GM23338 (cell line): ENCODE data around the gene UPK1A. TPM values are rescaled to one million over a fixed set of nuclear protein-coding genes. Genes with fewer than 3 reads are reported as not detected.

Experiments used
- ATAC-seq: fragments of 200-7000 bp; cut with Tn5 transposase; 3 replicates; pipeline ENCODE4 v1.9.1; 2020
- DNase-seq: peaks from one replicate; pipeline ENCODE4 v3.0.0-alpha.2; 2015; ENCODE audit warnings: low spot score
- H2AFZ ChIP-seq: fragments of 200-600 bp; sonication (generic); 2 replicates; pipeline ENCODE4 v1.8.0; 2016; ENCODE audit warnings: antibody characterized with exemption, mild to moderate bottlenecking, moderate library complexity
- H3F3A ChIP-seq: fragments of 200-600 bp; sonication (generic); replicated peaks from 2 replicates; pipeline ENCODE4 v1.8.0; 2017; ENCODE audit warnings: antibody characterized with exemption, mixed run types, low read depth
- H3K27ac ChIP-seq: fragments of 200-600 bp; sonication (generic); 2 replicates; pipeline ENCODE4 v1.6.1; 2016; ENCODE audit warnings: low read depth
- H3K27me3 ChIP-seq: fragments of 200-600 bp; sonication (generic); 2 replicates; pipeline ENCODE4 v1.8.0; 2016; ENCODE audit warnings: mild to moderate bottlenecking, mixed run types, moderate library complexity; ENCODE audit not compliant: insufficient read depth
- H3K36me3 ChIP-seq: fragments of 200-600 bp; sonication (generic); 2 replicates; pipeline ENCODE4 v1.8.0; 2016; ENCODE audit warnings: mild to moderate bottlenecking; ENCODE audit not compliant: insufficient read depth
- H3K4me1 ChIP-seq: fragments of 200-600 bp; sonication (generic); 2 replicates; pipeline ENCODE4 v1.8.0; 2016; ENCODE audit warnings: mild to moderate bottlenecking, moderate library complexity; ENCODE audit not compliant: insufficient read depth
- H3K4me2 ChIP-seq: fragments of 200-600 bp; sonication (generic); 2 replicates; pipeline ENCODE4 v1.7.1; 2017; ENCODE audit warnings: mixed run types
- H3K4me3 ChIP-seq: fragments of 200-600 bp; sonication (generic); 2 replicates; pipeline ENCODE4 v1.6.1; 2016; ENCODE audit warnings: mixed run types
- H3K79me2 ChIP-seq: fragments of 200-600 bp; sonication (generic); replicated peaks from 2 replicates; pipeline ENCODE4 v1.8.0; 2017; ENCODE audit warnings: mild to moderate bottlenecking; ENCODE audit not compliant: insufficient read depth
- H3K9me2 ChIP-seq: fragments of 200-600 bp; sonication (generic); 2 replicates; pipeline ENCODE4 v1.8.0; 2017; ENCODE audit not compliant: insufficient read depth
- H4K20me1 ChIP-seq: fragments of 200-600 bp; sonication (generic); replicated peaks from 2 replicates; pipeline ENCODE4 v1.8.0; 2017; ENCODE audit warnings: mild to moderate bottlenecking; ENCODE audit not compliant: insufficient read depth
- H3K27ac Mint-ChIP-seq: 2 replicates; pipeline ENCODE4 v1.8.0; 2020; ENCODE audit warnings: inconsistent platforms, mild to moderate bottlenecking, moderate library complexity, mixed read lengths
- H3K27me3 Mint-ChIP-seq: 3 replicates; pipeline ENCODE4 v1.8.0; 2022; ENCODE audit warnings: low read depth, mild to moderate bottlenecking, moderate library complexity, mixed read lengths, inconsistent platforms; ENCODE audit not compliant: insufficient read depth, poor library complexity
- H3K36me3 Mint-ChIP-seq: 3 replicates; pipeline ENCODE4 v1.8.0; 2021; ENCODE audit warnings: low read depth, mild to moderate bottlenecking, inconsistent platforms, moderate library complexity, mixed read lengths
- H3K4me1 Mint-ChIP-seq: 3 replicates; pipeline ENCODE4 v1.8.0; 2020; ENCODE audit warnings: mild to moderate bottlenecking, inconsistent platforms, mixed read lengths
- H3K4me3 Mint-ChIP-seq: 3 replicates; pipeline ENCODE4 v1.8.0; 2021; ENCODE audit warnings: moderate library complexity, mild to moderate bottlenecking, inconsistent platforms, mixed read lengths
- H3K9me3 Mint-ChIP-seq: 3 replicates; pipeline ENCODE4 v1.8.0; 2020; ENCODE audit warnings: moderate library complexity, mild to moderate bottlenecking, inconsistent platforms, mixed read lengths
- CREB1 ChIP-seq: fragments of 250-450 bp; sonication (Bioruptor Pico); IDR thresholded peaks from 2 replicates; pipeline ENCODE4 v1.5.0; 2020; ENCODE audit warnings: low read depth, mild to moderate bottlenecking, moderate library complexity
- EZH2 ChIP-seq: fragments of 200-600 bp; sonication (generic); IDR thresholded peaks from one replicate; pipeline ENCODE4 v1.8.0; 2017; ENCODE audit warnings: antibody characterized with exemption, mild to moderate bottlenecking, low read depth; ENCODE audit not compliant: unreplicated experiment
- EZH2phosphoT487 ChIP-seq: fragments of 200-600 bp; sonication (generic); IDR thresholded peaks from one replicate; pipeline ENCODE4 v1.8.1; 2018; ENCODE audit warnings: antibody characterized with exemption; ENCODE audit not compliant: unreplicated experiment
- JUNB ChIP-seq: IDR thresholded peaks from one replicate; pipeline ENCODE4 v1.6.1; 2016; ENCODE audit warnings: antibody characterized with exemption; ENCODE audit not compliant: unreplicated experiment
- NANOG ChIP-seq: IDR thresholded peaks from 2 replicates; pipeline ENCODE4 v1.6.1; 2016; ENCODE audit warnings: antibody characterized with exemption, borderline replicate concordance
- POLR2AphosphoS5 ChIP-seq: IDR thresholded peaks from 2 replicates; pipeline ENCODE4 v1.6.1; 2016; ENCODE audit warnings: antibody characterized with exemption, low read depth
- STAT1 ChIP-seq: IDR thresholded peaks from one replicate; pipeline ENCODE4 v1.6.1; 2016; ENCODE audit warnings: antibody characterized with exemption; ENCODE audit not compliant: unreplicated experiment
- ZNF114 ChIP-seq: fragments of 250-450 bp; sonication (Bioruptor Pico); IDR thresholded peaks from 2 replicates; pipeline ENCODE4 v1.5.0; 2020; ENCODE audit warnings: mild to moderate bottlenecking, moderate library complexity
- ZNF331 ChIP-seq: fragments of 250-450 bp; sonication (Bioruptor Pico); IDR thresholded peaks from 2 replicates; pipeline ENCODE4 v1.5.0; 2020; ENCODE audit warnings: low read depth, mild to moderate bottlenecking, moderate library complexity
- polyA plus RNA-seq: library from polyadenylated mRNA; unstranded; fragments of >200 nt; fragmentation: Nextera tagmentation; extraction: Ambion mirVana; gene quantifications from 2 replicates; pipeline ENCODE4 v1.2.1, GENCODE V29; 2016
- total RNA-seq: library from RNA; depleted of rRNA; stranded (reverse); fragments of >200 nt; shearing (Covaris generic); gene quantifications from 2 replicates; pipeline ENCODE4 v1.2.3, GENCODE V29; 2014
- TF ChIP-seq, protein P1 (sequence below): IDR thresholded peaks from 2 replicates; pipeline ENCODE4 v1.6.1; 2016; ENCODE audit warnings: antibody characterized with exemption
- TF ChIP-seq, protein P2 (sequence below): IDR thresholded peaks from one replicate; pipeline ENCODE4 v1.6.1; 2018; ENCODE audit warnings: antibody characterized with exemption; ENCODE audit not compliant: unreplicated experiment
- TF ChIP-seq, protein P3 (sequence below): fragments of 250-450 bp; sonication (Bioruptor Pico); IDR thresholded peaks from 2 replicates; pipeline ENCODE4 v1.5.0; 2020; ENCODE audit warnings: mild to moderate bottlenecking, moderate library complexity
- TF ChIP-seq, protein P4 (sequence below), 2 experiments: fragments of 200-600 bp in 1 of 2; sonication (generic) in 1 of 2; conservative IDR thresholded peaks; 2 replicates each; pipeline versions ENCODE4 v1.5.1 to v1.6.1; 2016 to 2017; ENCODE audit warnings: antibody characterized with exemption in 2 of 2, low read depth in 2 of 2, mild to moderate bottlenecking in 2 of 2, moderate library complexity in 1 of 2

Gene UPK1A
- total and polyA plus RNA-seq, 2 experiments from 2014 or later = 0.42 to 1.5 TPM

DNA sequence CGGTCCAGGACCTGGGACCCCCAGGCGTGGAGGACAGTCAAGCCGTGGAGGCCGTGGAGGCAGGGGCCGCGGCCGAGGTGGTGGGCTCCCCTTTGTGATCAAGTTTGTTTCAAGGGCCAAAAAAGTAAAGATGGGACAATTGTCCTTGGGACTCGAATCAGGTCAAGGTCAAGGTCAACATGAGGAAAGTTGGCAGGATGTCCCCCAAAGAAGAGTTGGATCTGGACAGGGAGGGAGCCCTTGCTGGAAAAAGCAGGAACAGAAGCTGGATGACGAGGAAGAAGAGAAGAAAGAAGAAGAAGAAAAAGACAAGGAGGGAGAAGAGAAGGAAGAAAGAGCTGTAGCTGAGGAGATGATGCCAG lies 53.8 kb downstream of the UPK1A start:
- Histone ChIP-seq H3K4me1 (peaks cover 18% of the 10 kb centered on the region), H3K79me2 (peaks cover 21% of the 10 kb centered on the region), H3K27ac (no peak overlapping the region), H3K4me2 (no peak overlapping the region), H4K20me1 (peaks cover 11% of the 10 kb centered on the region), H3K4me3 (no peak overlapping the region), H2AFZ (no peak overlapping the region), H3K9me2 (no peaks in the 10 kb centered on the region), H3K36me3 (peaks cover 11% of the 10 kb centered on the region; the same call in 1 of the 2 replicates), H3K27me3 (no peaks in the 10 kb centered on the region), H3F3A (peaks cover 10% of the 10 kb centered on the region; the same call in 1 of the 2 replicates)
- no peak for TF ChIP-seq ZNF331 (CRISPR knock-in tag)
- TF ChIP-seq POLR2AphosphoS5 = no peak
- TF ChIP-seq JUNB = no peak
- TF ChIP-seq ZNF114 (CRISPR knock-in tag) = no peak
- TF ChIP-seq, protein P1, sequence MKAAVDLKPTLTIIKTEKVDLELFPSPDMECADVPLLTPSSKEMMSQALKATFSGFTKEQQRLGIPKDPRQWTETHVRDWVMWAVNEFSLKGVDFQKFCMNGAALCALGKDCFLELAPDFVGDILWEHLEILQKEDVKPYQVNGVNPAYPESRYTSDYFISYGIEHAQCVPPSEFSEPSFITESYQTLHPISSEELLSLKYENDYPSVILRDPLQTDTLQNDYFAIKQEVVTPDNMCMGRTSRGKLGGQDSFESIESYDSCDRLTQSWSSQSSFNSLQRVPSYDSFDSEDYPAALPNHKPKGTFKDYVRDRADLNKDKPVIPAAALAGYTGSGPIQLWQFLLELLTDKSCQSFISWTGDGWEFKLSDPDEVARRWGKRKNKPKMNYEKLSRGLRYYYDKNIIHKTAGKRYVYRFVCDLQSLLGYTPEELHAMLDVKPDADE = no peak
- TF ChIP-seq EZH2 = no peak
- TF ChIP-seq, protein P2, sequence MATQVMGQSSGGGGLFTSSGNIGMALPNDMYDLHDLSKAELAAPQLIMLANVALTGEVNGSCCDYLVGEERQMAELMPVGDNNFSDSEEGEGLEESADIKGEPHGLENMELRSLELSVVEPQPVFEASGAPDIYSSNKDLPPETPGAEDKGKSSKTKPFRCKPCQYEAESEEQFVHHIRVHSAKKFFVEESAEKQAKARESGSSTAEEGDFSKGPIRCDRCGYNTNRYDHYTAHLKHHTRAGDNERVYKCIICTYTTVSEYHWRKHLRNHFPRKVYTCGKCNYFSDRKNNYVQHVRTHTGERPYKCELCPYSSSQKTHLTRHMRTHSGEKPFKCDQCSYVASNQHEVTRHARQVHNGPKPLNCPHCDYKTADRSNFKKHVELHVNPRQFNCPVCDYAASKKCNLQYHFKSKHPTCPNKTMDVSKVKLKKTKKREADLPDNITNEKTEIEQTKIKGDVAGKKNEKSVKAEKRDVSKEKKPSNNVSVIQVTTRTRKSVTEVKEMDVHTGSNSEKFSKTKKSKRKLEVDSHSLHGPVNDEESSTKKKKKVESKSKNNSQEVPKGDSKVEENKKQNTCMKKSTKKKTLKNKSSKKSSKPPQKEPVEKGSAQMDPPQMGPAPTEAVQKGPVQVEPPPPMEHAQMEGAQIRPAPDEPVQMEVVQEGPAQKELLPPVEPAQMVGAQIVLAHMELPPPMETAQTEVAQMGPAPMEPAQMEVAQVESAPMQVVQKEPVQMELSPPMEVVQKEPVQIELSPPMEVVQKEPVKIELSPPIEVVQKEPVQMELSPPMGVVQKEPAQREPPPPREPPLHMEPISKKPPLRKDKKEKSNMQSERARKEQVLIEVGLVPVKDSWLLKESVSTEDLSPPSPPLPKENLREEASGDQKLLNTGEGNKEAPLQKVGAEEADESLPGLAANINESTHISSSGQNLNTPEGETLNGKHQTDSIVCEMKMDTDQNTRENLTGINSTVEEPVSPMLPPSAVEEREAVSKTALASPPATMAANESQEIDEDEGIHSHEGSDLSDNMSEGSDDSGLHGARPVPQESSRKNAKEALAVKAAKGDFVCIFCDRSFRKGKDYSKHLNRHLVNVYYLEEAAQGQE = no peak
- no peak for TF ChIP-seq NANOG
- TF ChIP-seq, protein P3, sequence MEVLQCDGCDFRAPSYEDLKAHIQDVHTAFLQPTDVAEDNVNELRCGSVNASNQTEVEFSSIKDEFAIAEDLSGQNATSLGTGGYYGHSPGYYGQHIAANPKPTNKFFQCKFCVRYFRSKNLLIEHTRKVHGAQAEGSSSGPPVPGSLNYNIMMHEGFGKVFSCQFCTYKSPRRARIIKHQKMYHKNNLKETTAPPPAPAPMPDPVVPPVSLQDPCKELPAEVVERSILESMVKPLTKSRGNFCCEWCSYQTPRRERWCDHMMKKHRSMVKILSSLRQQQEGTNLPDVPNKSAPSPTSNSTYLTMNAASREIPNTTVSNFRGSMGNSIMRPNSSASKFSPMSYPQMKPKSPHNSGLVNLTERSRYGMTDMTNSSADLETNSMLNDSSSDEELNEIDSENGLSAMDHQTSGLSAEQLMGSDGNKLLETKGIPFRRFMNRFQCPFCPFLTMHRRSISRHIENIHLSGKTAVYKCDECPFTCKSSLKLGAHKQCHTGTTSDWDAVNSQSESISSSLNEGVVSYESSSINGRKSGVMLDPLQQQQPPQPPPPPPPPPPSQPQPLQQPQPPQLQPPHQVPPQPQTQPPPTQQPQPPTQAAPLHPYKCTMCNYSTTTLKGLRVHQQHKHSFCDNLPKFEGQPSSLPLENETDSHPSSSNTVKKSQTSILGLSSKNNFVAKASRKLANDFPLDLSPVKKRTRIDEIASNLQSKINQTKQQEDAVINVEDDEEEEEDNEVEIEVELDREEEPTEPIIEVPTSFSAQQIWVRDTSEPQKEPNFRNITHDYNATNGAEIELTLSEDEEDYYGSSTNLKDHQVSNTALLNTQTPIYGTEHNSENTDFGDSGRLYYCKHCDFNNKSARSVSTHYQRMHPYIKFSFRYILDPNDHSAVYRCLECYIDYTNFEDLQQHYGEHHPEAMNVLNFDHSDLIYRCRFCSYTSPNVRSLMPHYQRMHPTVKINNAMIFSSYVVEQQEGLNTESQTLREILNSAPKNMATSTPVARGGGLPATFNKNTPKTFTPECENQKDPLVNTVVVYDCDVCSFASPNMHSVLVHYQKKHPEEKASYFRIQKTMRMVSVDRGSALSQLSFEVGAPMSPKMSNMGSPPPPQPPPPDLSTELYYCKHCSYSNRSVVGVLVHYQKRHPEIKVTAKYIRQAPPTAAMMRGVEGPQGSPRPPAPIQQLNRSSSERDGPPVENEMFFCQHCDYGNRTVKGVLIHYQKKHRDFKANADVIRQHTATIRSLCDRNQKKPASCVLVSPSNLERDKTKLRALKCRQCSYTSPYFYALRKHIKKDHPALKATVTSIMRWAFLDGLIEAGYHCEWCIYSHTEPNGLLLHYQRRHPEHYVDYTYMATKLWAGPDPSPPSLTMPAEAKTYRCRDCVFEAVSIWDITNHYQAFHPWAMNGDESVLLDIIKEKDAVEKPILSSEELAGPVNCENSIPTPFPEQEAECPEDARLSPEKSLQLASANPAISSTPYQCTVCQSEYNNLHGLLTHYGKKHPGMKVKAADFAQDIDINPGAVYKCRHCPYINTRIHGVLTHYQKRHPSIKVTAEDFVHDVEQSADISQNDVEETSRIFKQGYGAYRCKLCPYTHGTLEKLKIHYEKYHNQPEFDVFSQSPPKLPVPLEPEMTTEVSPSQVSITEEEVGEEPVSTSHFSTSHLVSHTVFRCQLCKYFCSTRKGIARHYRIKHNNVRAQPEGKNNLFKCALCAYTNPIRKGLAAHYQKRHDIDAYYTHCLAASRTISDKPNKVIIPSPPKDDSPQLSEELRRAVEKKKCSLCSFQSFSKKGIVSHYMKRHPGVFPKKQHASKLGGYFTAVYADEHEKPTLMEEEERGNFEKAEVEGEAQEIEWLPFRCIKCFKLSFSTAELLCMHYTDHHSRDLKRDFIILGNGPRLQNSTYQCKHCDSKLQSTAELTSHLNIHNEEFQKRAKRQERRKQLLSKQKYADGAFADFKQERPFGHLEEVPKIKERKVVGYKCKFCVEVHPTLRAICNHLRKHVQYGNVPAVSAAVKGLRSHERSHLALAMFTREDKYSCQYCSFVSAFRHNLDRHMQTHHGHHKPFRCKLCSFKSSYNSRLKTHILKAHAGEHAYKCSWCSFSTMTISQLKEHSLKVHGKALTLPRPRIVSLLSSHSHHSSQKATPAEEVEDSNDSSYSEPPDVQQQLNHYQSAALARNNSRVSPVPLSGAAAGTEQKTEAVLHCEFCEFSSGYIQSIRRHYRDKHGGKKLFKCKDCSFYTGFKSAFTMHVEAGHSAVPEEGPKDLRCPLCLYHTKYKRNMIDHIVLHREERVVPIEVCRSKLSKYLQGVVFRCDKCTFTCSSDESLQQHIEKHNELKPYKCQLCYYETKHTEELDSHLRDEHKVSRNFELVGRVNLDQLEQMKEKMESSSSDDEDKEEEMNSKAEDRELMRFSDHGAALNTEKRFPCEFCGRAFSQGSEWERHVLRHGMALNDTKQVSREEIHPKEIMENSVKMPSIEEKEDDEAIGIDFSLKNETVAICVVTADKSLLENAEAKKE (CRISPR knock-in tag) = no peak
- TF ChIP-seq CREB1 (CRISPR knock-in tag) = no peak
- TF ChIP-seq, protein P4, sequence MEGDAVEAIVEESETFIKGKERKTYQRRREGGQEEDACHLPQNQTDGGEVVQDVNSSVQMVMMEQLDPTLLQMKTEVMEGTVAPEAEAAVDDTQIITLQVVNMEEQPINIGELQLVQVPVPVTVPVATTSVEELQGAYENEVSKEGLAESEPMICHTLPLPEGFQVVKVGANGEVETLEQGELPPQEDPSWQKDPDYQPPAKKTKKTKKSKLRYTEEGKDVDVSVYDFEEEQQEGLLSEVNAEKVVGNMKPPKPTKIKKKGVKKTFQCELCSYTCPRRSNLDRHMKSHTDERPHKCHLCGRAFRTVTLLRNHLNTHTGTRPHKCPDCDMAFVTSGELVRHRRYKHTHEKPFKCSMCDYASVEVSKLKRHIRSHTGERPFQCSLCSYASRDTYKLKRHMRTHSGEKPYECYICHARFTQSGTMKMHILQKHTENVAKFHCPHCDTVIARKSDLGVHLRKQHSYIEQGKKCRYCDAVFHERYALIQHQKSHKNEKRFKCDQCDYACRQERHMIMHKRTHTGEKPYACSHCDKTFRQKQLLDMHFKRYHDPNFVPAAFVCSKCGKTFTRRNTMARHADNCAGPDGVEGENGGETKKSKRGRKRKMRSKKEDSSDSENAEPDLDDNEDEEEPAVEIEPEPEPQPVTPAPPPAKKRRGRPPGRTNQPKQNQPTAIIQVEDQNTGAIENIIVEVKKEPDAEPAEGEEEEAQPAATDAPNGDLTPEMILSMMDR (conservative IDR thresholded peaks at IDR 0.05; ENCODE audit: low read depth in 2 of 2) = no peak
- no peak for TF ChIP-seq STAT1
- TF ChIP-seq EZH2phosphoT487 = no peak
- H3K36me3 Mint-ChIP-seq = peaks cover 45% of the 10 kb centered on the region
- H3K27me3 Mint-ChIP-seq = peaks cover 32% of the 10 kb centered on the region
- H3K4me3 Mint-ChIP-seq = peak overlapping the region; percentile 45; the same call in 1 of the 3 replicates
- DNase-seq = no peak
- peaks cover 20% of the 10 kb centered on the region for H3K4me1 Mint-ChIP-seq
- no peaks in the 10 kb centered on the region; the same call in 2 of the 3 replicates for H3K9me3 Mint-ChIP-seq
- H3K27ac Mint-ChIP-seq = no peak overlapping the region
- no peak for ATAC-seq
